Naive B cell (primary cell): Measurements from ENCODE around the gene NME1. TPM values are rescaled to one million over a fixed set of nuclear protein-coding genes. Genes with fewer than 3 reads are reported as not detected.
"Not testable (repeated sequence)": the region's sequence is repeated elsewhere in the genome, so short reads cannot be mapped to it uniquely, and the experiment has no call there.

Experiments used
- ATAC-seq, 2 donors: fragments of 150-1000 bp; cut with Tn5 transposase; 2 replicates each; pipeline ENCODE4 v1.10.0; 2021; ENCODE audit warnings: low read depth in 2 of 2, mild to moderate bottlenecking in 2 of 2, moderate library complexity in 2 of 2
- DNase-seq: peaks from one replicate; pipeline ENCODE4 v3.0.0; 2022
- H3K27ac Mint-ChIP-seq, 6 donors: one replicate each; pipeline ENCODE4 v1.8.0; 2020 to 2022; ENCODE audit warnings: mild to moderate bottlenecking in 6 of 6, mixed read lengths in 6 of 6, moderate library complexity in 5 of 6, inconsistent platforms in 2 of 6
- H3K27me3 Mint-ChIP-seq, 3 donors: one replicate each; pipeline ENCODE4 v1.8.0; 2021 to 2022; ENCODE audit warnings: mixed read lengths in 3 of 3, mild to moderate bottlenecking in 1 of 3
- H3K36me3 Mint-ChIP-seq, 2 donors: one replicate each; pipeline ENCODE4 v1.8.0; 2020 to 2022; ENCODE audit warnings: mixed read lengths in 2 of 2, inconsistent platforms in 1 of 2, mild to moderate bottlenecking in 1 of 2
- H3K4me1 Mint-ChIP-seq, 3 donors: one replicate each; pipeline ENCODE4 v1.8.0; 2020 to 2022; ENCODE audit warnings: mixed read lengths in 3 of 3, inconsistent platforms in 1 of 3, mild to moderate bottlenecking in 1 of 3, moderate library complexity in 1 of 3
- H3K4me3 Mint-ChIP-seq, 8 donors: one replicate each; pipeline ENCODE4 v1.8.0; 2020 to 2022; ENCODE audit warnings: mild to moderate bottlenecking in 8 of 8, mixed read lengths in 8 of 8, moderate library complexity in 8 of 8, inconsistent platforms in 2 of 8
- H3K9me3 Mint-ChIP-seq, 7 donors: one replicate each; pipeline ENCODE4 v1.8.0; 2020 to 2022; ENCODE audit warnings: mixed read lengths in 7 of 7, mild to moderate bottlenecking in 5 of 7, inconsistent platforms in 2 of 7, moderate library complexity in 1 of 7
- polyA plus RNA-seq, 6 donors: library from polyadenylated mRNA; unstranded; fragments of 300-500 nt; fragmentation: Illumina TruSeq; gene quantifications; one replicate each; pipeline ENCODE4 v1.2.3, GENCODE V29; 2021; ENCODE audit warnings: low read depth in 6 of 6

Gene NME1
- polyA plus RNA-seq, 6 donors from 2014 or later = 51.4 to 131 (median 82.7) TPM

DNA sequence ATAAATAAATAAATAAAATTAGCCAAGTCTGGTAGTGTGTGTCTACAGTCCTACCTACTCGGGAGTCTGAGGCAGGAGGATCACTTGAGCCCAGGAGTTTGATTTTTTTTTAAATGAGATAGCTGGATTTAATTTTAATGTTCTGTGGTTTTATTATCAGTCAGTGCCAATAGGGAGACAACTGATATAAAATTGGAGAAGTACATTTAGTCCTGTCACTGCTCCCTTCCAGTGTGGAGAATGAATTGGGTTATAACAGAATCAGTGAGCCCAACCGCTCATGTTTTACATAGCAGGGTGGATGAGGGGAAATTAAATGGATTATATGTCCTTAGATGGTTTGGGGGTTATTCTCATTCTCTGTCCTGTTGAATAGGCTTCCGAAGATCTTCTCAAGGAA lies 6.2 kb downstream of the NME1 start:
- peaks cover 0 to 5% of the 10 kb centered on the region in 2 donors for H3K36me3 Mint-ChIP-seq
- H3K27me3 Mint-ChIP-seq = no peaks in the 10 kb centered on the region
- H3K9me3 Mint-ChIP-seq = no peaks in the 10 kb centered on the region
- H3K4me3 Mint-ChIP-seq = peak overlapping the region in 1 of 8 donors; percentile 66
- no peak overlapping the region for H3K27ac Mint-ChIP-seq
- DNase-seq (no peak), ATAC-seq (no peak)
- peaks cover 0 to 10% (median 0%) of the 10 kb centered on the region in 3 donors for H3K4me1 Mint-ChIP-seq

DNA sequence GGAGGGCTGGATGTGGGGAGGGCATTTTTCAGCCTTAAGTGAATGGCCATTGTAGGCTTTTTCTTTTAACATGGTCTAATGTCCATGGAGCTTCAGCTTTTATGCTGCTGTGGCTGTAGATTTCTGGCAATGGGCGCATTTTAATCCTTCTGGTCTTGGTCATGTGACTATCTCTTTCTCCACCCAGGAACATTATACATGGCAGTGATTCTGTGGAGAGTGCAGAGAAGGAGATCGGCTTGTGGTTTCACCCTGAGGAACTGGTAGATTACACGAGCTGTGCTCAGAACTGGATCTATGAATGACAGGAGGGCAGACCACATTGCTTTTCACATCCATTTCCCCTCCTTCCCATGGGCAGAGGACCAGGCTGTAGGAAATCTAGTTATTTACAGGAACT lies 8.2 kb downstream of the NME1 start:
- Mint-ChIP-seq H3K9me3 (no peaks in the 10 kb centered on the region), H3K4me3 (no peak overlapping the region), H3K27me3 (no peaks in the 10 kb centered on the region), H3K4me1 (peaks cover 10 to 25% (median 11%) of the 10 kb centered on the region in 3 donors), H3K36me3 (peaks cover 0 to 8% of the 10 kb centered on the region in 2 donors), H3K27ac (no peak overlapping the region)
- no peak for DNase-seq
- ATAC-seq = no peak

GRCh38 chr17:51164911-51165679 lies 11.7 kb downstream of the NME1 start:
- no peak for ATAC-seq
- DNase-seq = no peak
- Mint-ChIP-seq H3K27me3 (no peaks in the 10 kb centered on the region), H3K9me3 (no peaks in the 10 kb centered on the region), H3K27ac (peak overlapping the region; percentile 85 to 98 (median 94)), H3K4me3 (peak overlapping the region; percentile 90 to 99 (median 95)), H3K36me3 (peaks cover 7 to 16% of the 10 kb centered on the region in 2 donors), H3K4me1 (peaks cover 19 to 24% (median 21%) of the 10 kb centered on the region in 3 donors)

- no peaks in the 10 kb centered on the region for H3K9me3 Mint-ChIP-seq
- peak; percentile 27 to 32 for ATAC-seq
- no peaks in the 10 kb centered on the region for H3K27me3 Mint-ChIP-seq
- H3K27ac Mint-ChIP-seq = peak overlapping the region; percentile 85 to 98 (median 94)
- H3K4me1 Mint-ChIP-seq = peaks cover 19 to 24% (median 21%) of the 10 kb centered on the region in 3 donors
- peaks cover 7 to 16% of the 10 kb centered on the region in 2 donors for H3K36me3 Mint-ChIP-seq
- peak overlapping the region; percentile 90 to 99 (median 95) for H3K4me3 Mint-ChIP-seq
- DNase-seq = no peak
Measured at GRCh38 chr17:51165680-51166197, 12.4 kb downstream of the NME1 start.

GRCh38 chr17:51166198-51166986 lies 13.0 kb downstream of the NME1 start, which contains the start of gene NME2:
Gene NME2 (plus strand): TSS chr17:51166411. CDS start chr17:51166831, 420 bp downstream.
- Mint-ChIP-seq H3K4me1 (peaks cover 19 to 24% (median 21%) of the 10 kb centered on the region in 3 donors), H3K36me3 (peaks cover 13 to 16% of the 10 kb centered on the region in 2 donors), H3K9me3 (no peaks in the 10 kb centered on the region), H3K27me3 (no peaks in the 10 kb centered on the region), H3K4me3 (peak within 1 kb of the TSS; percentile 90 to 99 (median 95)), H3K27ac (peak within 1 kb of the TSS; percentile 85 to 98 (median 94))
- ATAC-seq (peak; percentile 75 to 79), DNase-seq (peak; percentile 73)

- peak overlapping the region in 4 of 6 donors; percentile 60 to 88 (median 86) for H3K27ac Mint-ChIP-seq
- no peaks in the 10 kb centered on the region for H3K27me3 Mint-ChIP-seq
- peaks cover 19 to 24% (median 21%) of the 10 kb centered on the region in 3 donors for H3K4me1 Mint-ChIP-seq
- peaks cover 15 to 16% of the 10 kb centered on the region in 2 donors for H3K36me3 Mint-ChIP-seq
- ATAC-seq = peak; percentile 69
- peak overlapping the region; percentile 75 to 99 (median 88) for H3K4me3 Mint-ChIP-seq
- no peaks in the 10 kb centered on the region for H3K9me3 Mint-ChIP-seq
- peak; percentile 68 for DNase-seq
Measured at GRCh38 chr17:51166987-51167931, 13.9 kb downstream of the NME1 start.

- peaks cover 19 to 24% (median 21%) of the 10 kb centered on the region in 3 donors for H3K4me1 Mint-ChIP-seq
- H3K9me3 Mint-ChIP-seq = no peaks in the 10 kb centered on the region
- no peaks in the 10 kb centered on the region for H3K27me3 Mint-ChIP-seq
- ATAC-seq (no peak), DNase-seq (no peak)
- peaks cover 15 to 16% of the 10 kb centered on the region in 2 donors for H3K36me3 Mint-ChIP-seq
- H3K4me3 Mint-ChIP-seq = peak overlapping the region in 3 of 8 donors; percentile 6 to 90 (median 71)
- peak overlapping the region in 2 of 6 donors; percentile 11 to 40 for H3K27ac Mint-ChIP-seq
Measured at GRCh38 chr17:51169340-51169739, 16.0 kb downstream of the NME1 start.

DNA sequence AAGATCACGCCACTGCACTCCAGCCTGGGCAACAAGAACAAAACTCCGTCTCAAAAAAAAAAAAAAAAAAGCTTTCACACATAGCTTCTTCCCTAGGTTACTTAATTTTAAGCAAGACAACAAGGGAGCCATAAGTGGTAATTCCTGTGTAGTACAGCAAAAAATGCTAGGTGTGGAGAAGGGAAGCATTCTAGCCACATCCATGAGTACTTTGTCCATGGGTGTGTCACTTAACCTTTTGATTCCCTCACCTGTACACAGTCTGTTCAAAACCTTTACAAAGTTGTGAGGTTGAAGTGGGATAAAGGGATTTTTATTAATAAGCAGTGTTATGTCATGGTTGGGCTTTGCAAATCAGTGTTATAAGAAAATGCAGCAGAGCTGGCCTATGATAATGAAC lies 17.4 kb downstream of the NME1 start:
- DNase-seq (no peak), ATAC-seq (no peak)
- Mint-ChIP-seq H3K36me3 (peaks cover 13 to 15% of the 10 kb centered on the region in 2 donors), H3K4me3 (peak overlapping the region in 1 of 8 donors; percentile 7), H3K27me3 (no peaks in the 10 kb centered on the region), H3K9me3 (no peaks in the 10 kb centered on the region), H3K27ac (peak overlapping the region in 1 of 6 donors; percentile 38), H3K4me1 (peaks cover 12 to 13% (median 13%) of the 10 kb centered on the region in 3 donors)

DNA sequence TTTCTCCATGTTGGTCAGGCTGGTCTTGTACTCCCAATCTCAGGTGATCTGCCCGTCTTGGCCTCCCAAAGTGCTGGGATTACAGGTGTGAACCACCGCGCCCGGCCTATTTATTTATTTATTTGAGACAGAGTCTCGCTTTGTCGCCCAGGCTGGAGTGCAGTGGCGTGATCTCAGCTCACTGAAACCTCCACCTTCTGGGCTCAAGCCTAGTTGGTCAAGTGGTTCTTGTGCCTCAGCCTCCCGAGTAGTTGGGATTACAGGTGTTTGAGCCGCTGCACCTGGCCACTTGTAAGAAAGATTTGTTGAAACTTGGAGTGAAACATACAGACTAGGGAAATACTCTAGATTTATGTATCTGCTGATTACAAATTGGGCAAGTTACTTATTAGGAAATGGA lies 18.7 kb downstream of the NME1 start:
- peaks cover 9 to 15% of the 10 kb centered on the region in 2 donors for H3K36me3 Mint-ChIP-seq
- not testable (repeated sequence) for H3K4me1 Mint-ChIP-seq, H3K27ac Mint-ChIP-seq, H3K4me3 Mint-ChIP-seq, H3K27me3 Mint-ChIP-seq, DNase-seq, H3K9me3 Mint-ChIP-seq, ATAC-seq

- Mint-ChIP-seq H3K4me3 (no peak overlapping the region), H3K4me1 (peaks cover 0 to 8% (median 0%) of the 10 kb centered on the region in 3 donors), H3K36me3 (no peaks in the 10 kb centered on the region), H3K27ac (peak overlapping the region in 1 of 6 donors; percentile 12), H3K27me3 (no peaks in the 10 kb centered on the region), H3K9me3 (no peaks in the 10 kb centered on the region)
- ATAC-seq (no peak), DNase-seq (no peak)
Measured at GRCh38 chr17:51180486-51180885, 27.1 kb downstream of the NME1 start.

DNA sequence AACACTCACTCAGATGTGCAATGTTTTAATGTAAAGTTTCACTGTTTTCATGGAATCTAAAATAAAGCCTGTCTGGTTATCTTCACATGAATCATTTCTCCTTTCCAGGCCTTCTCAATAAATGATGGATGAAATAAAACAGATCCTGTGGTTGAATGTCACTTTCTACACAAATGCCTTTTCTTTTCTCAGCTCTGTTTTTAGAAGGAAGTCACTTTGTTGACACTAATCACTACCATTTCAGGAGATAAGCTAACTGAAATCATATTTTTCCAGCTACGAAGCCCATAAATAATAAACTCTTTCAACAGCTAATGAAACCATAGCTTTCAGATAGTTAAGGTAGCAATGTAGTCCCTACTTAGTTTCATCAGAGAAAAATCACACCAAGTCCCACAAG lies 30.8 kb downstream of the NME1 start:
- Mint-ChIP-seq H3K9me3 (no peaks in the 10 kb centered on the region), H3K27me3 (no peaks in the 10 kb centered on the region), H3K4me3 (no peak overlapping the region), H3K27ac (peak overlapping the region in 1 of 6 donors; percentile 16), H3K4me1 (peaks cover 0 to 8% (median 0%) of the 10 kb centered on the region in 3 donors), H3K36me3 (peaks cover 0 to 5% of the 10 kb centered on the region in 2 donors)
- DNase-seq = no peak
- ATAC-seq = no peak

- Mint-ChIP-seq H3K27me3 (no peaks in the 10 kb centered on the region), H3K27ac (peak overlapping the region in 1 of 6 donors; percentile 47)
- no peak for ATAC-seq
Measured at GRCh38 chr17:51185763-51186332, 32.5 kb downstream of the NME1 start.

More at GRCh38 chr17:51185763-51186332, 32.5 kb downstream of the NME1 start:
- no peak overlapping the region for H3K4me3 Mint-ChIP-seq
- H3K9me3 Mint-ChIP-seq = no peaks in the 10 kb centered on the region
- no peak for DNase-seq
- H3K36me3 Mint-ChIP-seq = peaks cover 0 to 5% of the 10 kb centered on the region in 2 donors
- H3K4me1 Mint-ChIP-seq = peaks cover 0 to 4% (median 0%) of the 10 kb centered on the region in 3 donors
